NB4 (cell line): ENCODE measurements around the gene NPAS3.

Source experiments
- CTCF ChIP-seq: IDR thresholded peaks from one replicate; pipeline ENCODE4 v1.5.1; 2012; ENCODE audit warnings: low read depth, low read length
- TF ChIP-seq, protein P1 (sequence below): IDR thresholded peaks from 2 replicates; pipeline ENCODE4 v1.6.1; 2011; ENCODE audit warnings: low read depth, low read length

DNA sequence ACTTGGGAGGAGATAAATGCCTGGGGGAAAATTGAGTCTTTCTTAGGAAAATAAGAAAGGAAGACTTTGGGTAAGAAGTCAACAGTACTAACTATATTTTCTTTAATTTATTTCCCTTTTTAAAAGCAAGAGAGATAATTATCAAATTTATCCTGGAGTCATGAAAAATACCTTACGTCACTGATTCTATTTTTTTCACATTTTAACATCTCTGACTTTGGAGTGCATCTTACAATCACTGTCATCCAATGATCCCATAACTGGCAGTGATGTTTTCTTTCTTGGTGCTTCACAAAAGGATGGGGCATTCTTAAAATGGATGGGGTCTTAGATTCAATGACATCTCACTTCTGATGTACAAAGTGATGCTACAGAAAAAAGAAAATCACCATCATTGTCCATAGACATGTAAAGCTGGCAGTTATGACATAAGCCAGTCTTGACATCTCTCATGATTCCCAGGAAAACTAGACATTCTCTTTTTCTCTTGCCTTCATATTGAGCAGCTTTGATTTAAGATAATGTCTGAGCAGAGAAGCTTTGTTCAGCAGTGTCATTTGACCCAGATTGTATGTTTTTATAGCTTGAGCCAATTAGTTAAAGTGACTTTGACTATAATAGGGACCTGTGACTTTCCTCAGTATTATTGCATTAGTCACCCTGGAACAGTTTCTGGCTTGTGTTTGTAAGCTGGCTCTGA lies 776.0 kb downstream of the NPAS3 start:
- TF ChIP-seq CTCF = no peak
- TF ChIP-seq, protein P1, sequence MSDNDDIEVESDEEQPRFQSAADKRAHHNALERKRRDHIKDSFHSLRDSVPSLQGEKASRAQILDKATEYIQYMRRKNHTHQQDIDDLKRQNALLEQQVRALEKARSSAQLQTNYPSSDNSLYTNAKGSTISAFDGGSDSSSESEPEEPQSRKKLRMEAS = no peak
